ENCODE data around the gene SCARF2.
"Not testable (repeated sequence)": the region's sequence is repeated elsewhere in the genome, so short reads cannot be mapped to it uniquely, and the experiment has no call there.

Gene SCARF2, protein sequence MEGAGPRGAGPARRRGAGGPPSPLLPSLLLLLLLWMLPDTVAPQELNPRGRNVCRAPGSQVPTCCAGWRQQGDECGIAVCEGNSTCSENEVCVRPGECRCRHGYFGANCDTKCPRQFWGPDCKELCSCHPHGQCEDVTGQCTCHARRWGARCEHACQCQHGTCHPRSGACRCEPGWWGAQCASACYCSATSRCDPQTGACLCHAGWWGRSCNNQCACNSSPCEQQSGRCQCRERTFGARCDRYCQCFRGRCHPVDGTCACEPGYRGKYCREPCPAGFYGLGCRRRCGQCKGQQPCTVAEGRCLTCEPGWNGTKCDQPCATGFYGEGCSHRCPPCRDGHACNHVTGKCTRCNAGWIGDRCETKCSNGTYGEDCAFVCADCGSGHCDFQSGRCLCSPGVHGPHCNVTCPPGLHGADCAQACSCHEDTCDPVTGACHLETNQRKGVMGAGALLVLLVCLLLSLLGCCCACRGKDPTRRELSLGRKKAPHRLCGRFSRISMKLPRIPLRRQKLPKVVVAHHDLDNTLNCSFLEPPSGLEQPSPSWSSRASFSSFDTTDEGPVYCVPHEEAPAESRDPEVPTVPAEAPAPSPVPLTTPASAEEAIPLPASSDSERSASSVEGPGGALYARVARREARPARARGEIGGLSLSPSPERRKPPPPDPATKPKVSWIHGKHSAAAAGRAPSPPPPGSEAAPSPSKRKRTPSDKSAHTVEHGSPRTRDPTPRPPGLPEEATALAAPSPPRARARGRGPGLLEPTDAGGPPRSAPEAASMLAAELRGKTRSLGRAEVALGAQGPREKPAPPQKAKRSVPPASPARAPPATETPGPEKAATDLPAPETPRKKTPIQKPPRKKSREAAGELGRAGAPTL

GRCh38 chr22:20437613-20438426 is at the start of gene SCARF2:
TSS of gene SCARF2 (minus strand) at chr22:20437825. CDS start at chr22:20437754, 71 bp downstream.
- Mint-ChIP-seq H3K27ac (no peak within 1 kb of the TSS), H3K9me3 (no peaks in the 10 kb centered on the region), H3K4me1 (ENCODE audit: low read depth) (peaks cover 13% of the 10 kb centered on the region), H3K4me3 (peak within 1 kb of the TSS; percentile 59), H3K27me3 (peaks cover 42% of the 10 kb centered on the region), H3K36me3 (ENCODE audit: low read depth) (peaks cover 3% of the 10 kb centered on the region)
- DNase-seq, result peak; percentile 39

- no peak overlapping the region for H3K27ac Mint-ChIP-seq
- H3K4me1 Mint-ChIP-seq (ENCODE audit: low read depth), result peaks cover 27% of the 10 kb centered on the region
- H3K9me3 Mint-ChIP-seq, result no peaks in the 10 kb centered on the region
- H3K36me3 Mint-ChIP-seq (ENCODE audit: low read depth), result peaks cover 42% of the 10 kb centered on the region
- H3K4me3 Mint-ChIP-seq, result no peak overlapping the region
- H3K27me3 Mint-ChIP-seq, result no peaks in the 10 kb centered on the region
- DNase-seq, result no peak
Observed at GRCh38 chr22:20486229-20486628, 48.6 kb upstream of the SCARF2 start.

DNA sequence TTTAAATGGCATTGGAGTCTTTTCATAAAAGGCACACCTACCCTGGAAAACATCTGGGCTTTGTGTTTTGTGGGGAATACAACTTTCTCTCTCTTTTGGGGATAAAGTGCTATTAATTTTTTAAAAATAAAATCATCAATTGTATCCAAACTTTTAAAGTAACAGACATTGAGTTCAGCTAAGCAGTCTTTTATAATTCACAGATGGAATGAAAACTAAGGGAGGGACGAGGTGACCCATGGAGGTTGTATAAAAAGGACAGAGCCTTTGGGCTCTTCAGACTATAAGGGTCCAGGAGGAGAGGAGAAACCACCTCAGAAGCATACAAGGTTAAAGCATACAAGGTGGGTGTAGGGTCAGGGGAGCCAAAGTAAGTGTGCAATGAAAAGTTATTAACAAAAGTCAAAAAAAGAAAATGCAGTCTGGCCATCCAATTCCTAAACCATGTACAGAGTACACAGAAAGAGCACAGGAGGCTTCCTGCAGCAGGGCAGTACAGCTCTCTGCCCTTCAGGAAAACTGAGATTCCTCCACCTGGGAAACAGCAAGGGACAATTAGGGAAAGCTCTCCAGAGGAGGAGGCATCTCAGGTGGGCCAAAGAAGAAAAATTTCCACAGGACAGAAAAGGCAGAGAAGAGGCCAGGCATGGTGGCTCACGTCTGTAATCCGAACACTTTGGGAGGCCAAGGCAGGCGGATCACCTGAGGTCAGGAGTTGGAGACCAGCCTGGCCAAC is 47.5 kb upstream of the SCARF2 start:
- Mint-ChIP-seq H3K4me3 (no peak overlapping the region), H3K36me3 (ENCODE audit: low read depth) (peaks cover 42% of the 10 kb centered on the region), H3K9me3 (no peaks in the 10 kb centered on the region), H3K27ac (no peak overlapping the region), H3K27me3 (no peaks in the 10 kb centered on the region), H3K4me1 (ENCODE audit: low read depth) (peaks cover 18% of the 10 kb centered on the region)
- DNase-seq, result no peak

GRCh38 chr22:20483771-20484170 is 46.1 kb upstream of the SCARF2 start:
- DNase-seq, result no peak
- peaks cover 17% of the 10 kb centered on the region for H3K4me1 Mint-ChIP-seq (ENCODE audit: low read depth)
- H3K27me3 Mint-ChIP-seq, result no peaks in the 10 kb centered on the region
- no peak overlapping the region for H3K4me3 Mint-ChIP-seq
- peaks cover 35% of the 10 kb centered on the region for H3K36me3 Mint-ChIP-seq (ENCODE audit: low read depth)
- no peaks in the 10 kb centered on the region for H3K9me3 Mint-ChIP-seq
- H3K27ac Mint-ChIP-seq, result no peak overlapping the region

DNA sequence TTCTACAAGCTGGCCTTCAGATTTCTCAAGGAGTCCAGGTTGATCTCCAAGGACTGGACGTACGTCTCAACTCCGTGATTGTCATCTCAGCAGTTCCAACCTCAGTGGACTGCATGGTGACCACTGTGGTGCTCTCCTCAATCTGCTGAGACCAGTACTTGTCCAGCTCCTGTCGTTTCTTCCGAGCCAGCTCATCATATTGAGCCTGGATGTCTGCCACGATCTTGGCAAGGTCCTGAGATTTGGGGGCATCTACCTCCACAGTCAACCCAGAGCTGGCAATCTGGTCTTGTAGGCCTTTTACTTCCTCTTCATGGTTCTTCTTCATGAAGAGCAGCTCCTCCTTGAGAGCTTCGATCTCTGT is 45.5 kb upstream of the SCARF2 start:
- not testable (repeated sequence) for H3K27ac Mint-ChIP-seq, DNase-seq, H3K9me3 Mint-ChIP-seq, H3K27me3 Mint-ChIP-seq, H3K4me3 Mint-ChIP-seq
- H3K36me3 Mint-ChIP-seq (ENCODE audit: low read depth), result peaks cover 30% of the 10 kb centered on the region
- peaks cover 15% of the 10 kb centered on the region for H3K4me1 Mint-ChIP-seq (ENCODE audit: low read depth)

DNA sequence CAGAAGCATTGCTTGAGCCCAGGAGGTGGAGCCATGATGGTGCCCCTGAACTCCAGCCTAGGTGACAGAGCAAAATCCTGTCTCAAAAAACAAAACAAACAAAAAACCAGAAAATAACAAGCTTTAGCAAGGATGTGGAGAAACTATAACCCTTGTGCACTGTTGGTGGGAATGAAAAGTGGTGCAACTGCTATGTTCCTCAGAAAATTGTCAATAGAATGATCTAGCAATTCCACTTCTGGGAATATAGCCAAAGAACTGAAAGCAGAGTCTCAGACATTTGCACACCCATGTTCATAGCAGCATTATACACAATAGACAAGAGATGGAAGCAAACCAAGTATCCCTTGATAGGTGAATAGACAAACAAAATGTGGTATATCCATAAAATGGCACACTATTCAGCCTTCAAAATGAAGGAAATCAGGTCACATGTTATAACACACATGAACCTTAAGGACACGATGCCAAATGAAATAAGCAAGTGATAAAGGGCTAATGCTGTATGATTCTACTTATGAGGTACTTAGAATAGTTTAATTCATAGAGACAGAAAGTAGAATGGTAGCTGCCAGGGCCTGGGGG is 42.1 kb upstream of the SCARF2 start:
- Mint-ChIP-seq H3K36me3 (ENCODE audit: low read depth) (peaks cover 18% of the 10 kb centered on the region), H3K27me3 (no peaks in the 10 kb centered on the region), H3K9me3 (no peaks in the 10 kb centered on the region), H3K4me3 (no peak overlapping the region), H3K4me1 (ENCODE audit: low read depth) (peaks cover 32% of the 10 kb centered on the region), H3K27ac (no peak overlapping the region)
- DNase-seq, result no peak

GRCh38 chr22:20478059-20478458 is 40.4 kb upstream of the SCARF2 start:
- H3K27ac Mint-ChIP-seq, H3K4me3 Mint-ChIP-seq, H3K9me3 Mint-ChIP-seq: not testable (repeated sequence)

DNA sequence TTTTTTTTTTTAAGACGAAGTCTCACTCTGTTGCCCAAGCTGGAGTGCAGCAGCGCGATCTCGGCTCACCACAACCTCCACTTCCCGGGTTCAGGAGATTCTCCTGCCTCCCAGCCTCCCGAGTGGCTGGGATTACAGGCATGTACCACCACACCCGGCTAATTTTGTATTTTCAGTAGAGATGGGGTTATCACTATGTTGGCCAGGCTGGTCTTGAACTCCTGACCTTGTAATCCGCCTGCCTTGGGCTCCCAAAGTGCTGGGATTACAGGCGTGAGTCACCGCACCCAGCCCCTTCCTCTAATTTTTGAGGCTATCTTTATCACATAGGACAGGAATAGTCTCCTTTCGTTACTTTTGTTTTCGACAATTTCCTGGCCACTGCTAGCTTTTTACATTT is 37.9 kb upstream of the SCARF2 start:
- not testable (repeated sequence) for H3K27me3 Mint-ChIP-seq, H3K4me3 Mint-ChIP-seq, H3K9me3 Mint-ChIP-seq, DNase-seq
- peak overlapping the region; percentile 87 for H3K27ac Mint-ChIP-seq
- peaks cover 15% of the 10 kb centered on the region for H3K36me3 Mint-ChIP-seq (ENCODE audit: low read depth)
- peaks cover 49% of the 10 kb centered on the region for H3K4me1 Mint-ChIP-seq (ENCODE audit: low read depth)

More at GRCh38 chr22:20478059-20478458, 40.4 kb upstream of the SCARF2 start:
- not testable (repeated sequence) for DNase-seq; H3K27me3 Mint-ChIP-seq; H3K36me3 Mint-ChIP-seq (ENCODE audit: low read depth)
- peaks cover 42% of the 10 kb centered on the region for H3K4me1 Mint-ChIP-seq (ENCODE audit: low read depth)

GRCh38 chr22:20475115-20475436 is 37.5 kb upstream of the SCARF2 start:
- no peaks in the 10 kb centered on the region for H3K27me3 Mint-ChIP-seq
- H3K9me3 Mint-ChIP-seq, result no peaks in the 10 kb centered on the region
- H3K36me3 Mint-ChIP-seq (ENCODE audit: low read depth), result peaks cover 17% of the 10 kb centered on the region
- H3K4me3 Mint-ChIP-seq, result peak overlapping the region; percentile 20
- no peak for DNase-seq
- peaks cover 47% of the 10 kb centered on the region for H3K4me1 Mint-ChIP-seq (ENCODE audit: low read depth)
- peak overlapping the region; percentile 87 for H3K27ac Mint-ChIP-seq

DNA sequence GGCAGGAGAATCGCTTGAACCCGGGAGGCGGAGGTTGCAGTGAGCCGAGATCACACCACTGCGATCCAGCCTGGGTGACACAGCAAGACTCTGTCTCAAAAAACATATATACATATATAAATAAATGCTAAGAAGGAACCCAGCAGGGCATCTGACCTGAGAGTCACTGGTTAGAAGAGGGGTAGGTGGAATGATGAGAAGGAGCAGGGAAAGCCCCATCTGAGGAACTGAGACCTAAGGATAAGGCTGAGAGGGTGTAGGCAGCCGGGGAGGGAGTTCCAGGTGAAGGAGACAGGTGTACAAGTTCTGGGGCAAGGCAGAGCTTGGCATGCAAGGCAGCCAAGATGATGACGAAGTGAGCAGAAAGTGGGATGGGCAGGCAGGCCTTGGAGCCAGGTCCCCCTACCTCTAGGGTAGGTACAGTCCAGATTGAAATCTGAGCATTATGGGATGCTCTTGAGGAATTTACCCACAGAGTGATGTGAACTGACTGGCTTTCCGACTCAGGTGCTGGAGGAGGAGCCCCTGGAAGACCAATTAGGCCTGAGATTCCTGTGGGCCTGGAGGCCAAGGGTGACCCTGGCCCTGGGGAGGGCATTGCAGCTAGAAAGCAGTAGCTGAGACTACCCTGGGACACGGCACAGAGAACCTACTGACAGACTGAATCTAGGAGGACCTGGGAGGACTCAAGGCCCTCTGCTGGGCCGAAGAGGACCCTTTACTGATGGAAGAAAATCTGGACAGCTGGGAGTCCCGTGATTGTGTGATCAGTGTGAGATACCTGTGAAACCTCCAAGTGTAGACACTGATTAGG is 35.2 kb upstream of the SCARF2 start:
- Mint-ChIP-seq H3K27me3 (no peaks in the 10 kb centered on the region), H3K4me3 (no peak overlapping the region), H3K36me3 (ENCODE audit: low read depth) (peaks cover 27% of the 10 kb centered on the region), H3K4me1 (ENCODE audit: low read depth) (peaks cover 50% of the 10 kb centered on the region), H3K9me3 (no peaks in the 10 kb centered on the region), H3K27ac (peak overlapping the region; percentile 72)
- DNase-seq, result no peak

GRCh38 chr22:20471126-20471833 is 33.7 kb upstream of the SCARF2 start:
- no peak overlapping the region for H3K4me3 Mint-ChIP-seq
- H3K27ac Mint-ChIP-seq, result no peak overlapping the region
- no peaks in the 10 kb centered on the region for H3K9me3 Mint-ChIP-seq
- H3K36me3 Mint-ChIP-seq (ENCODE audit: low read depth), result peaks cover 23% of the 10 kb centered on the region
- no peak for DNase-seq
- peaks cover 53% of the 10 kb centered on the region for H3K4me1 Mint-ChIP-seq (ENCODE audit: low read depth)
- no peaks in the 10 kb centered on the region for H3K27me3 Mint-ChIP-seq

DNA sequence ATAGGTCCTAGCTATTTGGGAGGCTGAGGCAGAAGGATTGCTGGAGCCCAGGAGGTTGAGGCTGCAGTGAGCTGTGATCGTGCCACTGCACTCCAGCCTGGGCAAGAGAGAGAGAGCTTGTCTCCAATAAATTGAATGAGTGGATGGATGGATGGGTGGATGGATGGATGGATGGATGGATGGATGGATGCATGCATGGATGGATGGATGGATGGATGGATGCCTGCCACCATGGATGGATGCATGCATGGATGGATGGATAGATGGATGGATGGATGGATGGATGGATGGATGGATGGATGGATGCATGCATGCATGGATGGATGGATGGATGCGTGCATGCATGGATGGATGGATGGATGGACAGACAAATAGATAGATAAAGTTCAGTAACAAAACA is 32.9 kb upstream of the SCARF2 start:
- not testable (repeated sequence) for DNase-seq, H3K9me3 Mint-ChIP-seq, H3K4me3 Mint-ChIP-seq, H3K27ac Mint-ChIP-seq, H3K27me3 Mint-ChIP-seq
- H3K36me3 Mint-ChIP-seq (ENCODE audit: low read depth), result peaks cover 23% of the 10 kb centered on the region
- H3K4me1 Mint-ChIP-seq (ENCODE audit: low read depth), result peaks cover 51% of the 10 kb centered on the region

Data from activated T-cell treated with anti-CD3 and anti-CD28 coated beads, Interleukin-2, amount 50 U/mL, for 24 hours (primary cell).